Lower leg skin (tissue), 3 donors: Measurements from ENCODE around the gene TRPM3.

Experiments
- CTCF ChIP-seq, 3 donors: fragments of 450-650 bp; IDR thresholded peaks; one replicate each; pipeline ENCODE4 v1.5.1; 2016; ENCODE audit warnings: antibody characterized with exemption in 3 of 3, mild to moderate bottlenecking in 3 of 3, moderate library complexity in 2 of 3
- POLR2A ChIP-seq, 2 donors: fragments of 450-650 bp; IDR thresholded peaks; one replicate each; pipeline ENCODE4 v1.6.1; 2016 to 2017; ENCODE audit warnings: antibody characterized with exemption in 2 of 2, mild to moderate bottlenecking in 1 of 2, moderate library complexity in 1 of 2

- TF ChIP-seq CTCF (IDR thresholded peaks at IDR 0.05) (no peak), POLR2A (IDR thresholded peaks at IDR 0.05) (no peak)
These were observed 747 bp downstream of the TRPM3 start for GRCh38 chr9:71120501-71121247.
